ENCODE results near the gene TRIM7.
"Not testable (repeated sequence)": the region's sequence is repeated elsewhere in the genome, so short reads cannot be mapped to it uniquely, and the experiment has no call there.

Gene TRIM7

DNA sequence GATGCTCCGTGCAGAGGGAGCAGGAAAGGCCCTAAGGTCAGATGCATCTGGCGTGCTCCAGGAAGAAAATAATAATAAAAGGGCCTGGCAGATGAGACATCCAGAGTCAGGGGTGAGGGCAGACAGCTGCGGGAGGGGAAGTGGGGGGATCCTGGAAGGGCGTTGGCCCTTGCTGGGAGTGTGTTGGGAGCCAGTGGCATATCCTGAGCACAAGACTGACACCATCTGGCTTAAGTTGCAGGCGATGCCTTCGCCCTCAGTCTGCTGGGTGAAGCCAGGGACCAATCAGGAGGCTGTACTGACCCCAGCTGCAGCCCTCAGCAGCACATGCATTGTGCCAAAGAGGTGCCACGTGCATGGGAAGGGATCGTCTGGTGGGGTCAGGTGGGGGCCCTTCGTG is 53.9 kb downstream of the TRIM7 start:
- DNase-seq (ENCODE audit: low read depth in 3 of 3) = no peak

- no peak for DNase-seq (ENCODE audit: low read depth in 3 of 3)
Measured at GRCh38 chr5:181149806-181150733, 54.9 kb downstream of the TRIM7 start.

GRCh38 chr5:181149355-181149754 is 55.6 kb downstream of the TRIM7 start:
- DNase-seq (ENCODE audit: low read depth in 3 of 3) = no peak

DNA sequence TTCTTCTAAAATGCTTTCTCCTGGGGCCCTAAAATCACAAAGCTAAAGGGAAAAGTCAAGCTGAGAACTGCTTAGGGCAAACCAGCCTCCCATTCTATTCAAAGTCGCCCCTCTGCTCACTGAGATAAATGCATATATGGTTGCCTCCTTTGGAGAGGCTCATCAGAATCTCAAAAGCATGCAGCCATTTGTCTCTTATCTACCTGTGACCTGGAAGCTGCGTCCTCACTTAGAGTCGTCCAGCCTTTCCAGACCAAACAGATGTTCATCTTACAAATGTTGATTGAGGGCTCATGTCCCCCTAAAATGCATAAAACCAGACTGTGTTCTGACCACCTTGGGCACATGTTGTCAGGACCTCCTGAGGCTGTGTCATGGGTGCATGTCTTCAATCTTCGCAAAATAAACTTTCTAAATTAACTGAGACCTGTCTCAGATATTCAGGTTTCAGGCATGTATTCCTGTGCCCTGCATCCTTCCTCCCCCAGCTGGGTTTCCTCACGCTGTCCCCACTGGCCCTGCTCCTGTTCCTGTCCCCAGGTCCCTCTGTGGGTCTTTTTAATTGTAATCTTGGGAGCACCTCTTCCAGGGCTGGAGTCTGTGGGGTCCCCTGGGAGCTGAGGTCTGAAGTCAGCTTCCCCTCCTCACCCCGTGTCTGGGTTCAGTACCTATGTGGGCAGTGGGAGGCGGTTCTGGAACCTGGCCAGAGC is 57.9 kb downstream of the TRIM7 start, which contains the start of gene OR2V2:
OR2V2 (plus strand) TSS at position 660 of the 710 bp plus-strand sequence. CDS start 7,357 bp downstream, outside the sequence.
- not testable (repeated sequence) for DNase-seq (ENCODE audit: low read depth in 3 of 3)

- no peak for DNase-seq (ENCODE audit: low read depth in 3 of 3)
Measured at GRCh38 chr5:181145133-181145532, 59.9 kb downstream of the TRIM7 start.

All from stimulated activated CD4-positive, alpha-beta T cell treated with anti-CD3 and anti-CD28 coated beads, TNF-alpha, amount 100 ng/mL, for 48 hours (primary cell).